ENCODE results near the gene ADISSP. TPM values are rescaled to one million over a fixed set of nuclear protein-coding genes. Genes with fewer than 3 reads are reported as not detected.

Gene ADISSP
- total and polyA plus RNA-seq, 2 of the 13 experiments (the other 11 are each of a cell fraction or from before 2014, with no cell fraction given), result 38.3 to 90.6 TPM

DNA sequence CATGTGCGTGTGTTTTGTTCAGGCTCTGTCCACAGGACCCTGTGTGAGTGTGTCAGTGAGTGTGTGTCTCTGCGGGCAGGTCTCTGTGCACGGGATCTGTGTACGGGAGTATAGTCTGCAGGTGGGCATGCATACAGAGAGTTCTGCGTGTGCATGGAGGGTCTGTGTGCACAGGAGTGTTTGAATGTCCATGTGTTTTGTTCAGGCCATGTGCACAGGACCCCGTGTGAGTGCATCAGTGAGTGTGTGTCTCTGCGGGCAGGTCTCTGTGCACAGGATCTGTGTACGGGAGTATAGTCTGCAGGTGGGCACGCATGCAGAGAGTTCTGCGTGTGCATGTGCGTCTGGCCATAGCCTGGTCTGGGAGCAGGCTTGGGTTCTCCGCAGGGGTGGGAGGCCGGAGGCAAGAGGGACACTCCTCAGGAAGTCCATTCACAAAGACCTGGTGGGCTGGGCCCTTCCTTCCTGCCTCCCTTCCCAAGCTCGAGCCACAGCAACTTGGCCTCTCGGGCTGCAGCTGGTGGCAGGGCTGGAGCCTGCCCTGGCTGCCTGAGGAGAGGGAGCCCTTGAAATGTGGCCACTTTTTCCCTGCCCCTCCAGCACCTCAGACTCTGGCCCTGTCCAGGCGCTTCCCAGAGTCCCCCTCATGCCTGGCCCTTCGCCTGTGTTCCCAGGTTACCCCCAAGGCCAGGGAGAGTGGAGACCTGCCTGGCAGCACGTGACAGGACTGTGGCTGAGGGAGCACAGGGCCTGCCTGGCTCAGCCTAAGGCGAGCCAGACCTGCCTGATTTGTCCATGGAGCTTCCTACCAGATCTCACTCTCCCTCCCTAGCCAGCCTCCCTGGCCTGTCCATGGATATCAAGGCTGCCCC lies 28.3 kb downstream of the ADISSP start (continued):
- TF ChIP-seq, protein P1, sequence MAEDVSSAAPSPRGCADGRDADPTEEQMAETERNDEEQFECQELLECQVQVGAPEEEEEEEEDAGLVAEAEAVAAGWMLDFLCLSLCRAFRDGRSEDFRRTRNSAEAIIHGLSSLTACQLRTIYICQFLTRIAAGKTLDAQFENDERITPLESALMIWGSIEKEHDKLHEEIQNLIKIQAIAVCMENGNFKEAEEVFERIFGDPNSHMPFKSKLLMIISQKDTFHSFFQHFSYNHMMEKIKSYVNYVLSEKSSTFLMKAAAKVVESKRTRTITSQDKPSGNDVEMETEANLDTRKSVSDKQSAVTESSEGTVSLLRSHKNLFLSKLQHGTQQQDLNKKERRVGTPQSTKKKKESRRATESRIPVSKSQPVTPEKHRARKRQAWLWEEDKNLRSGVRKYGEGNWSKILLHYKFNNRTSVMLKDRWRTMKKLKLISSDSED (CRISPR knock-in tag; IDR thresholded peaks at IDR 0.05), result no peak
- 0 out of 2 replicates have a peak, but pooled peaks have one; percentile 91 for TF ChIP-seq ZNF724P (CRISPR knock-in tag; IDR thresholded peaks at IDR 0.05; ENCODE audit: borderline replicate concordance)
- peak; percentile 69; the same call in 1 of the 2 replicates for TF ChIP-seq WIZ (CRISPR knock-in tag; IDR thresholded peaks at IDR 0.05)
- no peak for TF ChIP-seq ZNF660 (CRISPR knock-in tag; IDR thresholded peaks at IDR 0.05; ENCODE audit: borderline replicate concordance, low read depth)
- TF ChIP-seq, protein P2, sequence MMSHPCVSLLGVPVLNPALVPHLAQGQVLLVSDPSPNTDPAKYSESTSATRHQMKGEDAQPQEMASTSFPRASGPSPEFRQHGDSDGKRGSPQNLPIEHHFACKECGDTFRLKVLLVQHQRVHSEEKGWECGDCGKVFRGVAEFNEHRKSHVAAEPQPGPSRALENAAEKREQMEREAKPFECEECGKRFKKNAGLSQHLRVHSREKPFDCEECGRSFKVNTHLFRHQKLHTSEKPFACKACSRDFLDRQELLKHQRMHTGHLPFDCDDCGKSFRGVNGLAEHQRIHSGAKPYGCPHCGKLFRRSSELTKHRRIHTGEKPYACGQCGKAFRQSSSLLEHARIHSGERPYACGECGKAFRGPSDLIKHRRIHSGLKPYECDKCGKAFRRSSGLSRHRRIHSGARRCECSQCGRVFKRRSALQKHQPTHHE (CRISPR knock-in tag; IDR thresholded peaks at IDR 0.05; ENCODE audit: borderline replicate concordance), result no peak
- TF ChIP-seq, protein P3, sequence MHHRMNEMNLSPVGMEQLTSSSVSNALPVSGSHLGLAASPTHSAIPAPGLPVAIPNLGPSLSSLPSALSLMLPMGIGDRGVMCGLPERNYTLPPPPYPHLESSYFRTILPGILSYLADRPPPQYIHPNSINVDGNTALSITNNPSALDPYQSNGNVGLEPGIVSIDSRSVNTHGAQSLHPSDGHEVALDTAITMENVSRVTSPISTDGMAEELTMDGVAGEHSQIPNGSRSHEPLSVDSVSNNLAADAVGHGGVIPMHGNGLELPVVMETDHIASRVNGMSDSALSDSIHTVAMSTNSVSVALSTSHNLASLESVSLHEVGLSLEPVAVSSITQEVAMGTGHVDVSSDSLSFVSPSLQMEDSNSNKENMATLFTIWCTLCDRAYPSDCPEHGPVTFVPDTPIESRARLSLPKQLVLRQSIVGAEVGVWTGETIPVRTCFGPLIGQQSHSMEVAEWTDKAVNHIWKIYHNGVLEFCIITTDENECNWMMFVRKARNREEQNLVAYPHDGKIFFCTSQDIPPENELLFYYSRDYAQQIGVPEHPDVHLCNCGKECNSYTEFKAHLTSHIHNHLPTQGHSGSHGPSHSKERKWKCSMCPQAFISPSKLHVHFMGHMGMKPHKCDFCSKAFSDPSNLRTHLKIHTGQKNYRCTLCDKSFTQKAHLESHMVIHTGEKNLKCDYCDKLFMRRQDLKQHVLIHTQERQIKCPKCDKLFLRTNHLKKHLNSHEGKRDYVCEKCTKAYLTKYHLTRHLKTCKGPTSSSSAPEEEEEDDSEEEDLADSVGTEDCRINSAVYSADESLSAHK (CRISPR knock-in tag; IDR thresholded peaks at IDR 0.05; ENCODE audit: borderline replicate concordance), result no peak
- TF ChIP-seq ZNF614 (CRISPR knock-in tag; IDR thresholded peaks at IDR 0.05; ENCODE audit: borderline replicate concordance), result no peak
- no peak for TF ChIP-seq THAP11 (CRISPR knock-in tag; IDR thresholded peaks at IDR 0.05)
- TF ChIP-seq, protein P4, sequence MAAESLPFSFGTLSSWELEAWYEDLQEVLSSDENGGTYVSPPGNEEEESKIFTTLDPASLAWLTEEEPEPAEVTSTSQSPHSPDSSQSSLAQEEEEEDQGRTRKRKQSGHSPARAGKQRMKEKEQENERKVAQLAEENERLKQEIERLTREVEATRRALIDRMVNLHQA (CRISPR knock-in tag; IDR thresholded peaks at IDR 0.05), result no peak
- TF ChIP-seq ZNF441 (CRISPR knock-in tag; IDR thresholded peaks at IDR 0.05; ENCODE audit: borderline replicate concordance), result no peak
- TF ChIP-seq YY1 (IDR thresholded peaks at IDR 0.05; ENCODE audit: insufficient read depth, insufficient replicate concordance, low read depth, low read length), result no peak
- TF ChIP-seq, protein P5, sequence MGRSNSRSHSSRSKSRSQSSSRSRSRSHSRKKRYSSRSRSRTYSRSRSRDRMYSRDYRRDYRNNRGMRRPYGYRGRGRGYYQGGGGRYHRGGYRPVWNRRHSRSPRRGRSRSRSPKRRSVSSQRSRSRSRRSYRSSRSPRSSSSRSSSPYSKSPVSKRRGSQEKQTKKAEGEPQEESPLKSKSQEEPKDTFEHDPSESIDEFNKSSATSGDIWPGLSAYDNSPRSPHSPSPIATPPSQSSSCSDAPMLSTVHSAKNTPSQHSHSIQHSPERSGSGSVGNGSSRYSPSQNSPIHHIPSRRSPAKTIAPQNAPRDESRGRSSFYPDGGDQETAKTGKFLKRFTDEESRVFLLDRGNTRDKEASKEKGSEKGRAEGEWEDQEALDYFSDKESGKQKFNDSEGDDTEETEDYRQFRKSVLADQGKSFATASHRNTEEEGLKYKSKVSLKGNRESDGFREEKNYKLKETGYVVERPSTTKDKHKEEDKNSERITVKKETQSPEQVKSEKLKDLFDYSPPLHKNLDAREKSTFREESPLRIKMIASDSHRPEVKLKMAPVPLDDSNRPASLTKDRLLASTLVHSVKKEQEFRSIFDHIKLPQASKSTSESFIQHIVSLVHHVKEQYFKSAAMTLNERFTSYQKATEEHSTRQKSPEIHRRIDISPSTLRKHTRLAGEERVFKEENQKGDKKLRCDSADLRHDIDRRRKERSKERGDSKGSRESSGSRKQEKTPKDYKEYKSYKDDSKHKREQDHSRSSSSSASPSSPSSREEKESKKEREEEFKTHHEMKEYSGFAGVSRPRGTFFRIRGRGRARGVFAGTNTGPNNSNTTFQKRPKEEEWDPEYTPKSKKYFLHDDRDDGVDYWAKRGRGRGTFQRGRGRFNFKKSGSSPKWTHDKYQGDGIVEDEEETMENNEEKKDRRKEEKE (IDR thresholded peaks at IDR 0.05), result no peak
- no peak for TF ChIP-seq ZNF34 (CRISPR knock-in tag; IDR thresholded peaks at IDR 0.05; ENCODE audit: borderline replicate concordance)
- no peak for TF ChIP-seq PTBP1 (IDR thresholded peaks at IDR 0.05; ENCODE audit: low read depth, low read length, poor library complexity, severe bottlenecking)
- TF ChIP-seq, protein P6, sequence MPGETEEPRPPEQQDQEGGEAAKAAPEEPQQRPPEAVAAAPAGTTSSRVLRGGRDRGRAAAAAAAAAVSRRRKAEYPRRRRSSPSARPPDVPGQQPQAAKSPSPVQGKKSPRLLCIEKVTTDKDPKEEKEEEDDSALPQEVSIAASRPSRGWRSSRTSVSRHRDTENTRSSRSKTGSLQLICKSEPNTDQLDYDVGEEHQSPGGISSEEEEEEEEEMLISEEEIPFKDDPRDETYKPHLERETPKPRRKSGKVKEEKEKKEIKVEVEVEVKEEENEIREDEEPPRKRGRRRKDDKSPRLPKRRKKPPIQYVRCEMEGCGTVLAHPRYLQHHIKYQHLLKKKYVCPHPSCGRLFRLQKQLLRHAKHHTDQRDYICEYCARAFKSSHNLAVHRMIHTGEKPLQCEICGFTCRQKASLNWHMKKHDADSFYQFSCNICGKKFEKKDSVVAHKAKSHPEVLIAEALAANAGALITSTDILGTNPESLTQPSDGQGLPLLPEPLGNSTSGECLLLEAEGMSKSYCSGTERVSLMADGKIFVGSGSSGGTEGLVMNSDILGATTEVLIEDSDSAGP (CRISPR knock-in tag; IDR thresholded peaks at IDR 0.05; ENCODE audit: borderline replicate concordance), result peak; percentile 67; the same call in 1 of the 2 replicates

Measured in HepG2 (cell line).